GM21576 (cell line): ENCODE results near the gene CLSTN1.

ENCODE experiments used
- ATAC-seq: cut with Tn5 transposase; IDR thresholded peaks from one replicate; pipeline ENCODE4 v1.9.1; 2021; ENCODE audit warnings: mild to moderate bottlenecking, moderate library complexity; ENCODE audit not compliant: unreplicated experiment

Gene CLSTN1

DNA sequence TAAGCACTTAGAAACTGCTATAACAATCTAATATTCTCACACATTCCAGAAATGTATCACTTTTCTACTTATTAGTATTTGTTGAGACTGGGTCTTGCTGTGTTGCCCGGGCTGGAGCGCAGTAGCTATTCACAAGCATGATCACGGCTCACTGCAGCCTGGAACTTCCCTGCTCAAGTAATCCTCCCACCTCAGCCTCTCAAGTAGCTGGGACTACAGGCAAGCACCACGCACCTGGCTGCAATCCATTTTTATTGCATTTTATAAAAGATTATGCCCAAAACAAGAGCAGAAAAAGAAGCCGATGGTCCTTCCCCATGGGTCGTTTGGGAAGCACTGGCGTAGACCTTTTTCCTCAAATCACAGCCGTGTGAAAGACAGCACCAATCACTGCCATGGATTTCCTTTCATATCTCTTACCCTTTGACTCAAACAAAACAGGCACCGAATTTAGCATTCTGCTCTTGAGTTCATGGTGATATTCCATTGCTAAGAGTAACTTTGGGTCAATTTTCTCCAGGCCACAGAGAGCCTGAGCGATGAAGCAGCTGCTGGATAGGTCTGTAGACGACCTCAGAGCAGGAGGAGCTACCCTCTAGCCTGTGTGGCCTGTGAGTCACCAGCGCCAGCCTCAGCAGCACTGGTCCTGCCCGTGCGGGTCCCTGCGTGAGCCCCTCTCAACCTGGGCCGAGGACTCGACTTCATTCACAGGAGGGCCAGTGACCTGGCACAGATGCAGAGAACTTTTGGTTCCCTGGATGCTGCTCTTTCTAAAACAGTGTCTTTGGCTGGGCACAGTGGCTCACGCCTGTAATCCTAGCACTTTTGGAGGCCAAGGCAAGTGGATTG, 91.4 kb downstream of the CLSTN1 start:
- no peak for ATAC-seq

- ATAC-seq = no peak
Measured at GRCh38 chr1:9731561-9731960, 92.2 kb downstream of the CLSTN1 start.

DNA sequence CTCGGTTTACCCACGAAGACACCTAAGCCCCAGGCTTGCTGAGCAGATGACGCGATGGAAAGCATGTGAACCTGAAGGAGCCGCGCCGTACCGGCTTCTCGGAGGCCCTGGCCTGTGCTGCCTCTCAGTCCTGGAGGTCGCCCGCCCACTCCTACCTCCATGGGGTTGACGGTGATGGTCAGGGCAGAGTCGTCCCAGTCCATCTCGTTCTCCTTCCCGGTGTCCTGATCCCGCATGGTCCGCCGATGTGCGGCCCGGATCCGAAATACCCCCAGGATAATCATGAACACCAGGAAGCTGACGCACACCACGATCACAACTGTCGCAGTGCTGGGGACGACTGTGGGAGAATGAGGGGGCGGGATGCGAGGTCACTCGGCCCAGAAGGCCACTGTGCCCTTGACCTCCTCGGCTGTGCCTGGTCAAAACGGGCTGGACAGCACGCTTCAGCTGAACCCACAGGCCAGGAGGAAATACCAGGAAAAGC, 92.7 kb downstream of the CLSTN1 start:
- ATAC-seq = no peak

DNA sequence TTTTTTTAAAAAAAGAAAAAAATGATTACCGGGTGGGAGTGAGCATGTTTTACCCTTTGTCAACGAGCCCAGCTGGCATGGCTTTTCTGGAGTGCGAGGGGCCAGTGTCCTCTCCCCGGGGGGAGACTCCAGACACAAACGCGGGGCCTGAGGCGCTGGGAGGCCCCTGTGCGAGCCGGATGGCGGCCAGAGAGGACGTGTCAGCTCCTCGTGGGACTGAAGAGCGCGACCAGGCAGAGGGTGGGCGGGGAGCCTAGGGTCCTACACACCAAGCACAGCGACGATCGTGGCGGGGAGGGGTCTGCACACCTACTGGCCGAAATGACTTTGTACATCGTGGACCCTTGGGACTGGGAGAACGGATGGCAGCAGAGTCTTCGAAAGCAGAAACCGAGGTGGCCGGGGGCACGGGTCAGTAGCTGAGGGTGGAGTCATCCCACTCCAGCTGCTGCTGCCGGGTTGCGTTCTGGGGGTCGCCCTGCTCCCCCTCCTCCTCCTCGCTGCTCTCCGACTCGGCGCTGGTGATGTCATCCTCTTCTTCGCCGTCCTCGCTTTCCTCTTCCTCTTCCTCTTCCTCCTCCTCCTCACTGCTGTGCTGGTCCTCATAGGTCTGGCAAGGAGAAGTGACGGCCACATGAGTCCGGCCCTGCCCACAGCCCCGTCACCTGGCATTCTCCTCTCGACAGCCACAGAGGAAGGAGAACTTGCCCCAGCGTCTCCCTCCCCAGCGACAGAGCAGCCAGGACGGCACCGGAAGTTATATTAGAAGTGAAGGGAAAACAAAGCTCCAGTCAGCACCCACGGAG, 93.5 kb downstream of the CLSTN1 start:
- ATAC-seq = no peak

DNA sequence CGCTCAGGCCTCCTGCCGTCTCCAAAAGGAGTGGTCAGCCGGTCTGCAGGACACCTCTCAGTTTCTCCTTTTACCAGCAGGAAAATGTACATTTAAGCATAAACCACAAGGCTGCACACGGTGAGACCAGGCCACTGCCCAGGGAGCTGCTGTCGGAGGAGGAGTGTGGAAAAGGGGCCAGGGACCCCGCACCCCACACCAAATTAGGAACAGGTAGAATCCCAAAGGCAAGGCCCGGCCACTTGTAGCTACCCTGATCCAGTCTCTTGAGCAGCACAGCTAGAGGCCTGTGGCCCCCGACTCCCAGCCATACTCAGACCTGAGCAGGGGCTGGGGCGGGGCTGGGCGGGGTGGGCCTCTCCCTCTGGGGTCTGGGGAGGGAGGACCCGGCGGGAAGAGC, 94.2 kb downstream of the CLSTN1 start:
- ATAC-seq = no peak

DNA sequence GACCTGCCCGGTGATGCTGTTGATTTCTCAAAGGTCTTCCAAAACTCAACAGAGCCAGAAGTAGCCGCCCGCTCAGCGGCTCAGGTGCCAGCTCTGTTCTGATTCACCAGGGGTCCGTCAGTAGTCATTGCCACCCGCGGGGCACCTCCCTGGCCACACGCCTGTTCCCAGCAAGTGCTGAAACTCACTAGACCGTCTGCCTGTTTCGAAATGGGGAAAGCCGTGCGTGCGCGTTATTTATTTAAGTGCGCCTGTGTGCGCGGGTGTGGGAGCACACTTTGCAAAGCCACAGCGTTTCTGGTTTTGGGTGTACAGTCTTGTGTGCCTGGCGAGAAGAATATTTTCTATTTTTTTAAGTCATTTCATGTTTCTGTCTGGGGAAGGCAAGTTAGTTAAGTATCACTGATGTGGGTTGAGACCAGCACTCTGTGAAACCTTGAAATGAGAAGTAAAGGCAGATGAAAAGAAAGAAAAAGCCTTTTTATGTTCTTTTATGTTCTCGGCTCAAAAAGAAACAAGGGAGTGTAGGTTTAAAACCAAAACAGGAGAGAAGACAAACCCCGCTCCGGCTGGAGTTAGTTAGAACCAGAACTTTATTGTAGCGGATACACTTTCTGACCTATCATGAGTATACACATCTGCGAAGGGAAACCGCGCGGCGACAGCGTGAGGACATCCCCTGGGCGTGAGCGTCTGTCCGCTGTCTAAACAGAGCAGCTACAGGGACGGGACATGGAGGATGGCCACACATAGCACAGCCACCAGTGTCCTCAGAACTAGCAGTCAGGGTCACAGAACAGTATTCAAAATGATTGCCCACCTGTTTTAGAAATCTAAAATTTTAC, 95.1 kb downstream of the CLSTN1 start:
- ATAC-seq = no peak

GRCh38 chr1:9726905-9727595, 96.7 kb downstream of the CLSTN1 start:
- ATAC-seq = no peak

DNA sequence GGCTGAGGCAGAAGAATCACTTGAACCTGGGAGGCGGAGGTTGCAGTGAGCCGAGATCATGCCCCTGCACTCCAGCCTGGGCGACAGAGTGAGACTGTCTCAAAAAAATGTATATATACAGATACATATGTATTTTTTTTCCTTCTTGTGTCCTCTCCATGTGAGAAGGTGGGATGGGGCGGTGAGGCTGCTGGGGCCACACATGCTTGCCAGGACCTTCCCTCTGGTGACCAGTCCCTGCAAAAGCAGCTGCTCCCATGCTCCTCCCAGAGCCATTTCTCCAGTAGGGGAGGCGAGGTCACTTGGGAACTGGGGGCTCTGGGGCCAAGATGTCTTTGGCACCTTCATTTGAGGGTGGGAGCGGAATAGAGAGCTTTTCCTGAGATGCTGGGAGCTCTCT, 97.4 kb downstream of the CLSTN1 start:
- no peak for ATAC-seq

DNA sequence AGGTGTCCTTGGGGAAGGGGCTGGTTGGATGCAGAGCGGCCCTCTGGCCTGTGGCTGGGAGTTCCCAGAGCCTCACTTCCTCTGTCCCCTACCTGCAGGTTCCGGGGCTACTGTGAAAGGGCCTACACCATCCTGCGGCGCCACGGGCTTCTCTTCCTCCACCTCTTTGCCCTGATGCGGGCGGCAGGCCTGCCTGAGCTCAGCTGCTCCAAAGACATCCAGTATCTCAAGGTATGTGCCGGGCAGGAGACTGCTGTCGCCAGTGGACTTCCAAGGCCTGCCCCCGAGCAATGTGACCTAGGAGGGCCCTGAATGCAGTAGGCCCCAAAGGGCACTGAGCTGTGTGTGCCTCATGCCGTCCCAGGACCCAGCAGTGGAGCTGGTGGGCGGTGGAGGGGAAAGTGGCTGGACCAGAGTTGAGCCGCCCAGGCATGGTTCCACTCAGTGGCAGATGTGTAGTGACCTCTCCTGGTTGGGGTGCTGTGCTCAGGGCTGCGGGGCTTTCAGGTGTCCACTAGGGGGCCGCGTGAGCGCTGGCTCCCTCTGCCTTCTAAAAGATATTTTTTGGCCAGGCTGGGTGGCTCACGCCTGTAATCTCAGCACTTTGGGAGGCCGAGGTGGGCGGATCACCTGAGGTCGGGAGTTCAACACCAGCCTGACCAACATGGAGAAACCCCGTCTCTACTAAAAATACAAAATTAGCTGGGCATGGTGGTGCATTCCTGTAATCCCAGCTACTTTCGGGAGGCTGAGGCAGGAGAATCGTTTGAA, 98.9 kb downstream of the CLSTN1 start:
- ATAC-seq = no peak

- no peak for ATAC-seq
Measured at GRCh38 chr1:9723926-9724325, 99.8 kb downstream of the CLSTN1 start.

- ATAC-seq = no peak
Measured at GRCh38 chr1:9723068-9723805, 100.5 kb downstream of the CLSTN1 start.

- no peak for ATAC-seq
Measured at GRCh38 chr1:9722378-9722749, 101.4 kb downstream of the CLSTN1 start.

DNA sequence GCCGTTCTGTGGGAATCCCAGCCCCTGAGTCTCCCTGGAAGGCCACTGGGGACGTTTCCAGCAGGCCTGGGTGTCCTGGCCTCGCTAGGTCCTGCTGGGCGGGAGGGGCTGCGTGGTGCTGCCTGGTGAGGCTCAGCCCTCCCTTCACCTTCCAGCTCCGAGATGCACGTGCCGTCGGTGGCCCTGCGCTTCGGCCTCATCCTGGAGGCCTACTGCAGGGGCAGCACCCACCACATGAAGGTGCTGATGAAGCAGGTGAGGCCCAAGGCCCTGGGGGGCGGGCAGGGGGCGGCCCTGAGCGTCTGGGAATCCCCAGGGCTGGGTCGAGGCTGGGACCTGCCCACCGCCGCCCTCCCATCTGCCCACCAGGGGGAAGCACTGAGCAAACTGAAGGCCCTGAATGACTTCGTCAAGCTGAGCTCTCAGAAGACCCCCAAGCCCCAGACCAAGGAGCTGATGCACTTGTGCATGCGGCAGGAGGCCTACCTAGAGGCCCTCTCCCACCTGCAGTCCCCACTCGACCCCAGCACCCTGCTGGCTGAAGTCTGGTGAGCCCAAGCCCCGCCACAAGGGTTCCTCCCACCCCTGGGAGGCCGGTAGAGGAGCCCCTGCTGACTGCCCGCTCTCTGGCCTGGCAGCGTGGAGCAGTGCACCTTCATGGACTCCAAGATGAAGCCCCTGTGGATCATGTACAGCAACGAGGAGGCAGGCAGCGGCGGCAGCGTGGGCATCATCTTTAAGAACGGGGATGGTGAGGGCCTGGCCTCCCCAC, 102.0 kb downstream of the CLSTN1 start:
- no peak for ATAC-seq

GRCh38 chr1:9720785-9721605, 102.8 kb downstream of the CLSTN1 start:
- ATAC-seq = no peak

GRCh38 chr1:9719978-9720722, 103.6 kb downstream of the CLSTN1 start:
- no peak for ATAC-seq

DNA sequence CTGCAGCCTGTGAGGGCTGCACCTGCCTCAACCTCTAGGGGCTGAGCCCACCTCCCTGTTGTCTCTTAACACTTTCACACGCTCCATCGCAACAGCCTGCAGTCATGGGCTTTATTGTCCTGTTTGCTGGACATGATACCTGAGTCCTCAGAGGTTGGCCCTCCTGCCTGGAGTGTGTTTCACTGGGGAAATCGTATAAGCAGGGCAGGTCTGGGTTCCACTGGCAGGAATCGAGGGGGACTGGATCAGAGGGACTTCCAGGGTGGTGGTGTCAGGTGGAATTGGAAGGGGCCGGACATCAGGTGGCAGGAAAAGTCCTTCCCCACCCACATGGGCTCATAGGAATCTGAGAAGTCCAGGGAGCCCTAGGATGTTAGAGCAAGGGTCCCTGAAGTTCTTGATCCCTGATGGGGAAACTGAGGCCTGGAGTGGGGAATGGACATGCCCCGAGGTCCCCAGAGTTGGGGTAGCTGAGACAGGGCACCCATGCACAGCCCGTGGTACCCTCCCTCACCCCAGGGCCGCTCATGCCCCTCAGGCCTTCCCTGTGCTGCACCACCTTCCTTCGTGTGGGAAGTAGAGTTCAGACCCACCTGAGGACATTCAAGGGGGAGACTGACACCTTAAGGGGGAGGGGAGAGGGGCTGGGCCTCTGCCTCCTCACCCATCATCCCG, 105.6 kb downstream of the CLSTN1 start:
- ATAC-seq = no peak
